ENCODE results near the gene BABAM2.
"Not testable (repeated sequence)": the region's sequence is repeated elsewhere in the genome, so short reads cannot be mapped to it uniquely, and the experiment has no call there.

GRCh38 chr2:28019521-28019920, 129.0 kb downstream of the BABAM2 start:
- not testable (repeated sequence) for TF ChIP-seq CTCF (conservative IDR thresholded peaks at IDR 0.05 in 1 of 2, IDR thresholded peaks at IDR 0.05 in 1 of 2; ENCODE audit: extremely low read depth in 1 of 2, insufficient read depth in 1 of 2, low read depth in 1 of 2, low read length in 2 of 2); EZH2 (IDR thresholded peaks at IDR 0.05; ENCODE audit: borderline replicate concordance, low read length)

Measured in mammary epithelial cell (primary cell).